Measurements from ENCODE around the gene ORAI3. TPM values are rescaled to one million over a fixed set of nuclear protein-coding genes. Genes with fewer than 3 reads are reported as not detected.

ORAI3 gene
- total and polyA plus RNA-seq, 2 of the 13 experiments (the other 11 are each of a cell fraction or from before 2014, with no cell fraction given) = 11.4 to 32.0 TPM

GRCh38 chr16:30996985-30997724 lies 48.3 kb downstream of the ORAI3 start (continued):
- TF ChIP-seq BRD4 (CRISPR knock-in tag; IDR thresholded peaks at IDR 0.05) (peak; percentile 21; the same call in 1 of the 2 replicates), JUNB (CRISPR knock-in tag; IDR thresholded peaks at IDR 0.05; ENCODE audit: borderline replicate concordance) (no peak), NCOA2 (CRISPR knock-in tag; IDR thresholded peaks at IDR 0.05) (0 out of 2 replicates have a peak, but pooled peaks have one; percentile 33), RXRB (CRISPR knock-in tag; IDR thresholded peaks at IDR 0.05; ENCODE audit: borderline replicate concordance) (peak; percentile 31), ZNF354B (CRISPR knock-in tag; IDR thresholded peaks at IDR 0.05) (no peak), SALL2 (CRISPR knock-in tag; IDR thresholded peaks at IDR 0.05) (no peak; the same call in 1 of the 2 replicates), SUZ12 (IDR thresholded peaks at IDR 0.05; ENCODE audit: low read depth, low read length) (no peak), MYNN (CRISPR knock-in tag; IDR thresholded peaks at IDR 0.05; ENCODE audit: low read depth) (peak; percentile 69; the same call in 1 of the 2 replicates), GTF3A (CRISPR knock-in tag; conservative IDR thresholded peaks at IDR 0.05) (no peak), ZNF232 (CRISPR knock-in tag; IDR thresholded peaks at IDR 0.05; ENCODE audit: borderline replicate concordance) (no peak), GATA4 (IDR thresholded peaks at IDR 0.05; ENCODE audit: borderline replicate concordance, low read depth) (no peak; the same call in 1 of the 2 replicates), PRPF4 (IDR thresholded peaks at IDR 0.05; ENCODE audit: low read depth, low read length, poor library complexity, severe bottlenecking) (no peak), ARID3A (IDR thresholded peaks at IDR 0.05; ENCODE audit: low read depth, low read length) (no peak), KDM4B (CRISPR knock-in tag; IDR thresholded peaks at IDR 0.05) (peak; percentile 77), ZNF605 (CRISPR knock-in tag; IDR thresholded peaks at IDR 0.05) (no peak; the same call in 1 of the 2 replicates), ZNF572 (CRISPR knock-in tag; IDR thresholded peaks at IDR 0.05) (no peak), PAX8 (CRISPR knock-in tag; IDR thresholded peaks at IDR 0.05; ENCODE audit: borderline replicate concordance) (no peak), TAF1 (CRISPR knock-in tag; IDR thresholded peaks at IDR 0.05) (peak; percentile 86), ZSCAN22 (CRISPR knock-in tag; IDR thresholded peaks at IDR 0.05) (0 out of 2 replicates have a peak, but pooled peaks have one; percentile 27), FOXM1 (CRISPR knock-in tag; IDR thresholded peaks at IDR 0.05) (no peak), ZBTB43 (CRISPR knock-in tag; conservative IDR thresholded peaks at IDR 0.05) (0 out of 2 replicates have a peak, but pooled peaks have one; percentile 23), ZNF639 (CRISPR knock-in tag; conservative IDR thresholded peaks at IDR 0.05) (no peak), RBM39 (IDR thresholded peaks at IDR 0.05; ENCODE audit: low read depth, low read length, poor library complexity, severe bottlenecking) (no peak), ZNF34 (CRISPR knock-in tag; IDR thresholded peaks at IDR 0.05; ENCODE audit: borderline replicate concordance) (0 out of 2 replicates have a peak, but pooled peaks have one; percentile 43)
